Measurements from ENCODE around the gene CKM. TPM values are rescaled to one million over a fixed set of nuclear protein-coding genes. Genes with fewer than 3 reads are reported as not detected.
"Not testable (repeated sequence)": the region's sequence is repeated elsewhere in the genome, so short reads cannot be mapped to it uniquely, and the experiment has no call there.

CKM gene
- total RNA-seq, 1 donor from 2014 or later, result 3,974 TPM

DNA sequence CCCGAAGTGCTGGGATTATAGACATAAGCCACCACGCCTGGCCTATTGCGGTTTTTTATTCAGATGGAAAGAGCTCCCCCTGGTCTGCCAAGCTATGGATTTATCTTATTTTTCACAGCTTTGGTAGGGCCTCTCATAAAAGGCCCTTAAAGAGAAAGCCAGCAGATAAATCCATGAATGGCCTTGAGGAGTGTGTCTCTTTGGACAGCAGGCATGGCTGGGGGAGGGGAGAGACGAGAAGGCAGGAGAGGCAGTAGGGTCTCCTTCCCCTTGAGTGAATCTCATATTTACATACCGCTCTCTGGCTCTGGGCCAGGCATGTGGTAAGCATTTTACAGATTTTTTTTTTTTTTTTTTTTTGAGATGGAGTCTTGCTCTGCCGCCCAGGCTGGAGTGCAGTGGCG is 46.4 kb downstream of the CKM start:
- H3K27me3 ChIP-seq (ENCODE audit: low read depth), result no peaks in the 10 kb centered on the region
- no peak for TF ChIP-seq CTCF (IDR thresholded peaks at IDR 0.05; ENCODE audit: borderline replicate concordance)
- H3K36me3 ChIP-seq, result peaks cover 84% of the 10 kb centered on the region
- intact Hi-C loops (cut with micrococcal nuclease), result no loop called here
- H3K9me3 ChIP-seq (replicated peaks), result no peaks in the 10 kb centered on the region
- H3K4me1 ChIP-seq, result peaks cover 6% of the 10 kb centered on the region
- no peak overlapping the region for H3K27ac ChIP-seq (replicated peaks)
- H3K4me3 ChIP-seq, result no peak overlapping the region
- no peak for DNase-seq

- Histone ChIP-seq H3K4me3 (no peak overlapping the region), H3K4me1 (peaks cover 6% of the 10 kb centered on the region), H3K27ac (replicated peaks) (no peak overlapping the region), H3K9me3 (replicated peaks) (no peaks in the 10 kb centered on the region), H3K27me3 (ENCODE audit: low read depth) (no peaks in the 10 kb centered on the region), H3K36me3 (peaks cover 78% of the 10 kb centered on the region)
- no peak for TF ChIP-seq CTCF (IDR thresholded peaks at IDR 0.05; ENCODE audit: borderline replicate concordance)
- intact Hi-C loops (cut with micrococcal nuclease), result no loop called here
- no peak for DNase-seq
Observed at GRCh38 chr19:45275370-45275971, 47.2 kb downstream of the CKM start.

DNA sequence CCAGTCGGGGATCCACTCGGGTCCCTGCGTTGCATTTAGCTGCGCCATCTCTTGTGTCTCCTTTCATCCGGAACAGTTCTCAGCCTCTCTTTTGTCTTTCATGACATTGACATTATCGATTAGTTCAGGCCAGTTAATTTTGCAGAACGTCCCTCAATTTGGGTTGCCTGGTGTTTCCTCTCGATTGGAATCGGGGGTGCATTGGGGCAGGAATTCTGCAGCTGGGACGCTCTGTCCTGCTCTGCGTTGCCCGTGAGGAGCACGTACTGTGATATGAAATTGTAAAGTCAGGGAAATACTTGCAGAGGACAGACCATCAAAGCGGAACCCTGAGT is 49.2 kb downstream of the CKM start:
- Histone ChIP-seq H3K9me3 (replicated peaks) (no peaks in the 10 kb centered on the region), H3K27me3 (ENCODE audit: low read depth) (no peaks in the 10 kb centered on the region), H3K36me3 (peaks cover 74% of the 10 kb centered on the region), H3K4me1 (peaks cover 6% of the 10 kb centered on the region), H3K4me3 (no peak overlapping the region), H3K27ac (replicated peaks) (no peak overlapping the region)
- intact Hi-C loops (cut with micrococcal nuclease), result no loop called here
- DNase-seq, result no peak
- TF ChIP-seq CTCF (IDR thresholded peaks at IDR 0.05; ENCODE audit: borderline replicate concordance), result no peak

- Histone ChIP-seq H3K4me1 (peaks cover 6% of the 10 kb centered on the region), H3K27me3 (ENCODE audit: low read depth) (no peaks in the 10 kb centered on the region), H3K9me3 (replicated peaks) (no peaks in the 10 kb centered on the region), H3K27ac (replicated peaks) (no peak overlapping the region), H3K36me3 (peaks cover 76% of the 10 kb centered on the region), H3K4me3 (no peak overlapping the region)
- DNase-seq, result no peak
- TF ChIP-seq CTCF (IDR thresholded peaks at IDR 0.05; ENCODE audit: borderline replicate concordance), result no peak
- intact Hi-C loops (cut with micrococcal nuclease), result no loop called here
Observed at GRCh38 chr19:45271735-45272108, 51.0 kb downstream of the CKM start.

GRCh38 chr19:45271098-45271734 is 51.5 kb downstream of the CKM start:
- intact Hi-C loops (cut with micrococcal nuclease), result no loop called here
- no peak overlapping the region for H3K4me3 ChIP-seq
- no peak overlapping the region for H3K27ac ChIP-seq (replicated peaks)
- no peaks in the 10 kb centered on the region for H3K9me3 ChIP-seq (replicated peaks)
- peaks cover 78% of the 10 kb centered on the region for H3K36me3 ChIP-seq
- H3K4me1 ChIP-seq, result peaks cover 6% of the 10 kb centered on the region
- H3K27me3 ChIP-seq (ENCODE audit: low read depth), result no peaks in the 10 kb centered on the region
- no peak for TF ChIP-seq CTCF (IDR thresholded peaks at IDR 0.05; ENCODE audit: borderline replicate concordance)
- no peak for DNase-seq

DNA sequence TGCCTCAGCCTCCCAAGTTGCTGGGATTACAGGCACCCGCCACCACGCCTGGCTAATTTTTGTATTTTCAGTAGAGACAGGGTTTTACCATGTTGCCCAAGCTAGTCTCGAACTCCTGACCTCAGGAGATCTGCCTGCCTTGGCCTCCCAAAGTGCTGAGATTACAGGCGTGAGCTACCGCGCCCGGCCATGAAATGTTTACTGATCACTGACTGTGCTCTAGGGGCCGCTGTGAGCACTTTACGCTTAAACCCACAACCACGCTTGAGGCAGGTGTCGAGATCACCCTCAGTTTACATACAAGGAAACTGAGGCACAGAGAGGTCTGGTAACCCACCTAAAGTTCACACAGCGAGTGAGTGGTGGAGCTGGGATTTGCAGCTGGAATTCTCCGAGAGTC is 52.7 kb downstream of the CKM start:
- H3K27me3 ChIP-seq (ENCODE audit: low read depth); H3K27ac ChIP-seq (replicated peaks); H3K9me3 ChIP-seq (replicated peaks); DNase-seq; intact Hi-C loops (cut with micrococcal nuclease); H3K4me1 ChIP-seq; H3K4me3 ChIP-seq: not testable (repeated sequence)
- peaks cover 73% of the 10 kb centered on the region for H3K36me3 ChIP-seq

All from left ventricle myocardium inferior (tissue), 1 donor.